Prostate gland (tissue), 2 donors: ENCODE data around the gene PDHX. TPM values are rescaled to one million over a fixed set of nuclear protein-coding genes. Genes with fewer than 3 reads are reported as not detected.
"Not testable (repeated sequence)": the region's sequence is repeated elsewhere in the genome, so short reads cannot be mapped to it uniquely, and the experiment has no call there.

Experiments used
- DNase-seq: peaks from one replicate; pipeline ENCODE4 v3.0.0-alpha.2; 2019; ENCODE audit warnings: low spot score
- H3K27ac ChIP-seq, 2 donors: fragments of 200-600 bp; sonication (generic); 2 replicates each; pipeline ENCODE4 v1.5.1; 2017 to 2019
- H3K27me3 ChIP-seq: fragments of 200-600 bp; sonication (generic); replicated peaks from 2 replicates; pipeline ENCODE4 v1.5.1; 2019; ENCODE audit not compliant: insufficient read depth
- H3K36me3 ChIP-seq, 2 donors: fragments of 200-600 bp; sonication (generic); 1 replicate in 1 of 2; 2 replicates in 1 of 2; pipeline versions ENCODE4 v1.5.1 to v1.8.1; 2017 to 2019
- H3K4me1 ChIP-seq: fragments of 200-600 bp; sonication (generic); replicated peaks from 2 replicates; pipeline ENCODE4 v1.5.1; 2019
- H3K4me3 ChIP-seq, 2 donors: fragments of 200-600 bp; sonication (generic); 2 replicates each; pipeline ENCODE4 v1.5.1; 2017 to 2019
- H3K9me3 ChIP-seq: fragments of 200-600 bp; sonication (generic); 2 replicates; pipeline ENCODE4 v1.5.1; 2017
- POLR2A ChIP-seq: fragments of 450-650 bp; IDR thresholded peaks from one replicate; pipeline ENCODE4 v1.6.1; 2016; ENCODE audit warnings: antibody characterized with exemption, mild to moderate bottlenecking
- POLR2AphosphoS5 ChIP-seq: sonication (generic); formaldehyde crosslinking; IDR thresholded peaks from one replicate; pipeline ENCODE4 v1.6.1; 2017; ENCODE audit warnings: antibody characterized with exemption
- WGBS: methylation state at CpG from one replicate; pipeline ENCODE4 v1.1.5; 2018; 5-methylcytosine and 5-hydroxymethylcytosine counted together
- intact Hi-C: fragments of 100-400 bp; cut with DNase I; formaldehyde crosslinking; loops from one replicate; pipeline ENCODE4 v1.14.2; 2022
- total RNA-seq, 2 donors: library from RNA; depleted of rRNA; stranded (reverse); fragments of >200 nt; gene quantifications; one replicate each; pipeline ENCODE4 v1.1.0, GENCODE V29; 2016
- TF ChIP-seq, protein P1 (sequence below), 4 experiments: fragments of 200-600 bp in 2 of 4; fragments of 450-650 bp in 2 of 4; sonication (generic) in 2 of 4; IDR thresholded peaks; 1 replicate in 3 of 4; 2 replicates in 1 of 4; pipeline ENCODE4 v1.5.1; 2016 to 2019; ENCODE audit warnings: antibody characterized with exemption in 4 of 4, mild to moderate bottlenecking in 2 of 4, moderate library complexity in 2 of 4

Gene PDHX
- total RNA-seq, 2 donors from 2014 or later, result 29.1 to 45.2 TPM

DNA sequence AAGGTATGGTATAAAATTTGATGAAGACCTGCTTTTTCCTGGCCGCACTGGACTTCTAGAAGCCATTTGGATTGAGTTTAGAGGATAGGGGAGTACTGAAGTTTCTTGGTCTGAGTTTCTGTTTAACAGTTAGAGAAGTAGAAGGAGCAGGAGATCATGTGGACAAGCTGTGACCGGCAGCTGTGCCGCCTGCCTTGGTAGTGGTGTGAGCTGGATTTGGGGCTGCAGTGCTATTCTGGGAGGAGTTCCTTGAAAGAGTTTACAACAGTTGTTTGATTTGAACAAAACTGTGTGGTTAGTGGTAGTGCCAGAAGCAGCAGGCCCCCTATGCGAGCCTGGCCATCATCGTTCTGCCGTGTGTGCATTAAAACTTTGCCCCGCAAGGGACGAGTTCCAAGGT lies 105.2 kb downstream of the PDHX start:
- Histone ChIP-seq H3K4me3 (no peak overlapping the region), H3K27me3 (no peaks in the 10 kb centered on the region), H3K4me1 (no peaks in the 10 kb centered on the region), H3K36me3 (no peaks in the 10 kb centered on the region), H3K27ac (no peak overlapping the region), H3K9me3 (no peaks in the 10 kb centered on the region)
- TF ChIP-seq POLR2AphosphoS5, result no peak
- no peak for TF ChIP-seq POLR2A
- TF ChIP-seq, protein P1, sequence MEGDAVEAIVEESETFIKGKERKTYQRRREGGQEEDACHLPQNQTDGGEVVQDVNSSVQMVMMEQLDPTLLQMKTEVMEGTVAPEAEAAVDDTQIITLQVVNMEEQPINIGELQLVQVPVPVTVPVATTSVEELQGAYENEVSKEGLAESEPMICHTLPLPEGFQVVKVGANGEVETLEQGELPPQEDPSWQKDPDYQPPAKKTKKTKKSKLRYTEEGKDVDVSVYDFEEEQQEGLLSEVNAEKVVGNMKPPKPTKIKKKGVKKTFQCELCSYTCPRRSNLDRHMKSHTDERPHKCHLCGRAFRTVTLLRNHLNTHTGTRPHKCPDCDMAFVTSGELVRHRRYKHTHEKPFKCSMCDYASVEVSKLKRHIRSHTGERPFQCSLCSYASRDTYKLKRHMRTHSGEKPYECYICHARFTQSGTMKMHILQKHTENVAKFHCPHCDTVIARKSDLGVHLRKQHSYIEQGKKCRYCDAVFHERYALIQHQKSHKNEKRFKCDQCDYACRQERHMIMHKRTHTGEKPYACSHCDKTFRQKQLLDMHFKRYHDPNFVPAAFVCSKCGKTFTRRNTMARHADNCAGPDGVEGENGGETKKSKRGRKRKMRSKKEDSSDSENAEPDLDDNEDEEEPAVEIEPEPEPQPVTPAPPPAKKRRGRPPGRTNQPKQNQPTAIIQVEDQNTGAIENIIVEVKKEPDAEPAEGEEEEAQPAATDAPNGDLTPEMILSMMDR (IDR thresholded peaks at IDR 0.05), result no peak
- DNase-seq, result no peak
- 94% methylated on average over 8 of the region's 8 CpGs for whole genome bisulfite sequencing
- intact Hi-C loops, result no loop called here

- H3K9me3 ChIP-seq, intact Hi-C loops, H3K27me3 ChIP-seq, H3K4me3 ChIP-seq, H3K27ac ChIP-seq, H3K4me1 ChIP-seq, H3K36me3 ChIP-seq, DNase-seq: not testable (repeated sequence)
- 92% methylated on average over 3 of the region's 3 CpGs for WGBS
Measured at GRCh38 chr11:35023940-35024339, 107.5 kb downstream of the PDHX start.

DNA sequence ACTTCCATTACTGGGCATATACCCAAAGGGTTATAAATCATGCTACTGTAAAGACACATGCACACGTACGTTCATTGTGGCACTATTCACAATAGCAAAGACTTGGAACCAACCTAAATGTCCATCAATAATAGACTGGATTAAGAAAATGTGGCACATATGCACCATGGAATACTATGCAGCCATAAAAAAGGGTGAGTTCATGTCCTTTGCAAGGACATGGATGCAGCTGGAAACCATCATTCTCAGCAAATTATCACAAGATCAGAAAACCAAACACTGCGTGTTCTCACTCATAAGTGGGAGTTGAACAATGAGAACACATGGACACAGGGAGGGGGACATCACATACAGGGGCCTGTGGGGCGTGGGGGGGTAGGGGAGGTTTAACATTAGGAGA lies 111.6 kb downstream of the PDHX start:
- H3K9me3 ChIP-seq, intact Hi-C loops, H3K36me3 ChIP-seq, DNase-seq, H3K4me3 ChIP-seq, H3K27me3 ChIP-seq, H3K4me1 ChIP-seq, H3K27ac ChIP-seq: not testable (repeated sequence)
- 62% methylated on average over 4 of the region's 4 CpGs for WGBS

DNA sequence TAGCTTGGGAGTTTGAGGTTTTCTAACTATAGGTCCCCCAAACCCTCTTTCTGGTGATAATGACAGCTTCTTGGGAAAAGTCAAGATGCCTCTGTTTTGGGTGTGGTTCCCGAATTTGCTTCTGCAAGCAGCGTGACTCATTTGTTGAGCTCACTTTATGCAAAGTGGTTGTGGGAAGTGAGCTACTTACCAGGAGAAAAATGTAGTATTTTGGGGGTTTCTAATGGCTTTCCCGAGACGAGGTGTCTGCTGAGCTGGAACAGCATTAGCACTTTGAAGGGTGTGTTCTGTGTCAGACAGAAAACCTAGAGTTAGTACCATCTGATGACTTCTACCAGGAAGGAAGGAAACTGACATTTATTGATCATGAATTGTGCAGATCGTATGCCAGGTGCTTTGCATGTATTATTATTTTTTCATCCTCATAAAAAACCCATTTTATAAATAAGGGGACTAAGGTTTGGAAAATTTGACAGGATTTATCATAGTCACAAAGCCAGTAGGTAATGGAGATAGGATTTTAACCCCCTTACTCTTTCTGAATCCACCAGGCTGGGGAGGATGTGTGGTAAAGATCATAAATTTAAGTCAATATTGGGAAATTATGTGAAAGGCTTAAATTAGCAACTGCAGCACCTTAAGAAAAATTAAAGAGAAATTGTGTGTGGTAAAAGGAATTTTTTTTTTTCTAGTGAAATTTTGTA lies 113.7 kb downstream of the PDHX start:
- intact Hi-C loops, result no loop called here

DNA sequence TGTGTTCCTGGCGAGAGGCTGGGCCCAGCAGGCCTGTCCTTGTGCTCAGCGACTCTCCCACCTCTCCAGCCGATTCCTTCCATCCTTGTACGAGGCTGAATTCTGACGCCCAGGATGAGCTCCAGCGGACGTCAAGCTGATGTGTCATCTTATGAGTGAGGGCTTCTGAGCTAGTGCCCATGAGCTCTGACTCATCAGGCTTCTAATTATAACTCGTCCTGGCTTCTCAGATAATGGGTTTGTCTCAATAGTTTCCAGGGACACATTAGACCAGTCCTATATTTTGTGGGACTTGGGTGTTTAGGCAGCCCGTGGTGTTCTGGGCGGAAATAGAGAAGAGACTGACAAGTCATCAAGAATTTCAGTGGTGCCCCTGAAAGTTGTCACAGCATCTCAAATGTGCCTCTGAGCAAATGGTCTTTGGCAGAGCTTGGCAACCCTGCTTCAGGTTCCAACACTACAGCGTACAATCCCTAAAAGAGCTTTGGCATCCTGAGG lies 114.3 kb downstream of the PDHX start:
- Histone ChIP-seq H3K36me3 (no peaks in the 10 kb centered on the region), H3K4me3 (no peak overlapping the region), H3K4me1 (no peaks in the 10 kb centered on the region), H3K27ac (no peak overlapping the region), H3K9me3 (no peaks in the 10 kb centered on the region), H3K27me3 (no peaks in the 10 kb centered on the region)
- intact Hi-C loops, result no loop called here
- no peak for DNase-seq
- WGBS, result 61% methylated on average over 11 of the region's 11 CpGs
- no peak for TF ChIP-seq POLR2AphosphoS5
- TF ChIP-seq, protein P1 (IDR thresholded peaks at IDR 0.05), result no peak
- no peak for TF ChIP-seq POLR2A

More for the DNA sequence above, 113.7 kb downstream of the PDHX start:
- TF ChIP-seq POLR2A (no peak), POLR2AphosphoS5 (no peak)
- TF ChIP-seq, protein P1 (IDR thresholded peaks at IDR 0.05), result no peak
- H3K4me1 ChIP-seq, result no peaks in the 10 kb centered on the region
- no peak overlapping the region for H3K27ac ChIP-seq
- H3K4me3 ChIP-seq, result no peak overlapping the region
- DNase-seq, result no peak
- H3K36me3 ChIP-seq, result no peaks in the 10 kb centered on the region
- 65% methylated on average over 5 of the region's 5 CpGs for WGBS
- H3K9me3 ChIP-seq, result no peaks in the 10 kb centered on the region
- H3K27me3 ChIP-seq, result no peaks in the 10 kb centered on the region

- no peaks in the 10 kb centered on the region for H3K36me3 ChIP-seq
- WGBS, result 94% methylated on average over 2 of the region's 2 CpGs
- H3K27me3 ChIP-seq, result no peaks in the 10 kb centered on the region
- H3K27ac ChIP-seq, result no peak overlapping the region
- H3K4me1 ChIP-seq, result no peaks in the 10 kb centered on the region
- intact Hi-C loops, result no loop called here
- no peak for DNase-seq
- H3K9me3 ChIP-seq, result no peaks in the 10 kb centered on the region
- TF ChIP-seq, protein P1 (IDR thresholded peaks at IDR 0.05), result no peak
- TF ChIP-seq POLR2A (no peak), POLR2AphosphoS5 (no peak)
- H3K4me3 ChIP-seq, result no peak overlapping the region
Measured at GRCh38 chr11:35031346-35031745, 114.9 kb downstream of the PDHX start.
